LNCAP (cell line): ENCODE measurements around the gene KRT80.

Source experiments
- CTCF ChIP-seq: fragments of 450-650 bp; IDR thresholded peaks from 2 replicates; pipeline ENCODE4 v1.5.1; 2017; ENCODE audit warnings: mild to moderate bottlenecking

The KRT80 gene

GRCh38 chr12:52147367-52147963, 44.3 kb downstream of the KRT80 start:
- no peak for TF ChIP-seq CTCF

- no peak for TF ChIP-seq CTCF
Observed at GRCh38 chr12:52146822-52147366, 44.9 kb downstream of the KRT80 start.

- TF ChIP-seq CTCF, result no peak
Observed at GRCh38 chr12:52146089-52146821, 45.6 kb downstream of the KRT80 start.

- TF ChIP-seq CTCF, result no peak
Observed at GRCh38 chr12:52145228-52146088, 46.4 kb downstream of the KRT80 start.

- TF ChIP-seq CTCF, result no peak
Observed at GRCh38 chr12:52144512-52145227, 47.1 kb downstream of the KRT80 start.

- TF ChIP-seq CTCF, result no peak
Observed at GRCh38 chr12:52142431-52142830, 49.4 kb downstream of the KRT80 start.

- TF ChIP-seq CTCF, result no peak
Observed at GRCh38 chr12:52141875-52142274, 49.9 kb downstream of the KRT80 start.
